ENCODE measurements around the gene KNTC1. TPM values are rescaled to one million over a fixed set of nuclear protein-coding genes. Genes with fewer than 3 reads are reported as not detected.
A peak's percentile ranks its signal among the peaks of the same experiment; 100 is the strongest.
"Not testable (repeated sequence)": the region's sequence is repeated elsewhere in the genome, so short reads cannot be mapped to it uniquely, and the experiment has no call there.

The KNTC1 gene, protein sequence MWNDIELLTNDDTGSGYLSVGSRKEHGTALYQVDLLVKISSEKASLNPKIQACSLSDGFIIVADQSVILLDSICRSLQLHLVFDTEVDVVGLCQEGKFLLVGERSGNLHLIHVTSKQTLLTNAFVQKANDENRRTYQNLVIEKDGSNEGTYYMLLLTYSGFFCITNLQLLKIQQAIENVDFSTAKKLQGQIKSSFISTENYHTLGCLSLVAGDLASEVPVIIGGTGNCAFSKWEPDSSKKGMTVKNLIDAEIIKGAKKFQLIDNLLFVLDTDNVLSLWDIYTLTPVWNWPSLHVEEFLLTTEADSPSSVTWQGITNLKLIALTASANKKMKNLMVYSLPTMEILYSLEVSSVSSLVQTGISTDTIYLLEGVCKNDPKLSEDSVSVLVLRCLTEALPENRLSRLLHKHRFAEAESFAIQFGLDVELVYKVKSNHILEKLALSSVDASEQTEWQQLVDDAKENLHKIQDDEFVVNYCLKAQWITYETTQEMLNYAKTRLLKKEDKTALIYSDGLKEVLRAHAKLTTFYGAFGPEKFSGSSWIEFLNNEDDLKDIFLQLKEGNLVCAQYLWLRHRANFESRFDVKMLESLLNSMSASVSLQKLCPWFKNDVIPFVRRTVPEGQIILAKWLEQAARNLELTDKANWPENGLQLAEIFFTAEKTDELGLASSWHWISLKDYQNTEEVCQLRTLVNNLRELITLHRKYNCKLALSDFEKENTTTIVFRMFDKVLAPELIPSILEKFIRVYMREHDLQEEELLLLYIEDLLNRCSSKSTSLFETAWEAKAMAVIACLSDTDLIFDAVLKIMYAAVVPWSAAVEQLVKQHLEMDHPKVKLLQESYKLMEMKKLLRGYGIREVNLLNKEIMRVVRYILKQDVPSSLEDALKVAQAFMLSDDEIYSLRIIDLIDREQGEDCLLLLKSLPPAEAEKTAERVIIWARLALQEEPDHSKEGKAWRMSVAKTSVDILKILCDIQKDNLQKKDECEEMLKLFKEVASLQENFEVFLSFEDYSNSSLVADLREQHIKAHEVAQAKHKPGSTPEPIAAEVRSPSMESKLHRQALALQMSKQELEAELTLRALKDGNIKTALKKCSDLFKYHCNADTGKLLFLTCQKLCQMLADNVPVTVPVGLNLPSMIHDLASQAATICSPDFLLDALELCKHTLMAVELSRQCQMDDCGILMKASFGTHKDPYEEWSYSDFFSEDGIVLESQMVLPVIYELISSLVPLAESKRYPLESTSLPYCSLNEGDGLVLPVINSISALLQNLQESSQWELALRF (N-terminal part only)
- 100 to 1,000 TPM in 1 of 2 donors, 10 to 100 TPM in 1; 79.8 to 118 TPM for total RNA-seq
- polyA plus RNA-seq (ENCODE audit: insufficient read depth, low read depth, low replicate concordance), result 46.1 TPM
- long read RNA-seq, donor 1, result 0 reads
- long read RNA-seq, donor 2, result 0 reads

DNA sequence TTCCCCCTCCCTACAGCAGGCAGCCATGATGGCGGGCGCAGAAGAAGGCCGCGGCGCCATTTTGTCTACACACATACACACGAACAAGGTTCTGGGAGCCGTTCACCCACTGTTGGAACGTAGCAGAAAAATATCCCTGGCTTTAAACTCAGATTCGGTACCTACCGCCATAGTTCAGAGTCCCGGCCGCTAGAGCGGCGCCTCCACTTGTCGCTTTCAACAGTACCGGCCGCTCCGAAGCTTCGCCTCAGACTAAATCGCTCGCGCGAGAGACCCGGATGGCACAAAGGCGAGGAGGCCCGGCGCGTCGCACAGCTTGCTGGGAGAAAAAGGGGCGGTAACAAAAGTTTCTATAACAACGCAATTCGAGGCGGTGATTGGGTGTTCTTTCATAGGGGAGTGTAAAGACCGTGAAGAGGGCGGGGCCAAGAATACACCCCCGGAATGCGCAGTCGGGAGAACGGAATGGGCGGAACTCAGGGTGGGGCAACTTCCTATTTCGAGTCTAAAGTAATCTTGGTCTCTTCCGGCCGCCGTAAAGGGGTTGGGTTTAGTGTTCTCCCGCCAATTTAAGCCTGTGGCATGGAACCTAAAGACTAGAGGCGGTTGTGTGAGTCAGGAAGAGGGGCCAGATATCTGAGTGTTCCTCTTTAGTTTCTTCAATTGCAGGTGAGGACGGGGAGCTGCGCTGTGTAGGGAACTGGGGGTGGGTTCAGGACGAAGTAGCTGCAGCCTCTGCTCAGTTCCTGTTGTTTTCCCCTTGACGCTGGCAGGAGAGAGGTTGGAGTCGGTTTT is at the start of gene KNTC1, which contains the start of gene RSRC2:
KNTC1 (plus strand) TSS at position 567 of the 795 bp plus-strand sequence. CDS start 2,815 bp downstream, outside the sequence.
RSRC2 (minus strand) TSS at position 254 of the 795 bp plus-strand sequence; CDS start at position 171, 83 bp downstream.
- DNase-seq, result peak; percentile 100
- 0% methylated on average over 47 to 48 of the region's 51 CpGs for WGBS, 2 donors
- Histone ChIP-seq H3K27ac (peak within 1 kb of the TSS; percentile 99), H3K27me3 (no peaks in the 10 kb centered on the region), H3K4me3 (peak within 1 kb of the TSS; percentile 91 to 93), H3K4me1 (peaks cover 23% of the 10 kb centered on the region), H3K36me3 (ENCODE audit: low read depth, missing control alignments) (no peaks in the 10 kb centered on the region), H3K9me3 (no peaks in the 10 kb centered on the region)
- intact Hi-C loops (cut with DNase I; ENCODE audit: low total_unique reads), result no loop called here
- TF ChIP-seq CTCF (IDR thresholded peaks at IDR 0.05) (peak in 2 of 3 experiments; percentile 6 to 12), POLR2A (IDR thresholded peaks at IDR 0.05) (peak; percentile 91)

GRCh38 chr12:122480753-122481152 is 46.3 kb upstream of the KNTC1 start:
- intact Hi-C loops (cut with DNase I; ENCODE audit: low total_unique reads), result no loop called here
- Histone ChIP-seq H3K27me3 (no peaks in the 10 kb centered on the region), H3K4me3 (no peak overlapping the region), H3K9me3 (no peaks in the 10 kb centered on the region), H3K27ac (no peak overlapping the region), H3K36me3 (ENCODE audit: low read depth, missing control alignments) (no peaks in the 10 kb centered on the region), H3K4me1 (no peaks in the 10 kb centered on the region)
- 96% methylated on average over 8 of the region's 8 CpGs for WGBS, 2 donors
- no peak for DNase-seq
- TF ChIP-seq CTCF (IDR thresholded peaks at IDR 0.05), result no peak
- TF ChIP-seq POLR2A (IDR thresholded peaks at IDR 0.05), result no peak

- TF ChIP-seq CTCF (IDR thresholded peaks at IDR 0.05), result no peak
- TF ChIP-seq POLR2A (IDR thresholded peaks at IDR 0.05), result no peak
- no peaks in the 10 kb centered on the region for H3K36me3 ChIP-seq (ENCODE audit: low read depth, missing control alignments)
- no peaks in the 10 kb centered on the region for H3K27me3 ChIP-seq
- no peaks in the 10 kb centered on the region for H3K9me3 ChIP-seq
- intact Hi-C loops (cut with DNase I; ENCODE audit: low total_unique reads), result no loop called here
- no peak overlapping the region for H3K27ac ChIP-seq
- H3K4me1 ChIP-seq, result no peaks in the 10 kb centered on the region
- DNase-seq, result no peak
- 94% methylated on average over 6 of the region's 6 CpGs for WGBS, 2 donors
- H3K4me3 ChIP-seq, result no peak overlapping the region
Observed at GRCh38 chr12:122481861-122482260, 45.2 kb upstream of the KNTC1 start.

GRCh38 chr12:122483969-122484368 is 43.1 kb upstream of the KNTC1 start:
- DNase-seq, result no peak
- 91 to 93% methylated on average over 5 of the region's 5 CpGs for WGBS, 2 donors
- Histone ChIP-seq H3K4me3 (no peak overlapping the region), H3K36me3 (ENCODE audit: low read depth, missing control alignments) (no peaks in the 10 kb centered on the region), H3K27me3 (no peaks in the 10 kb centered on the region), H3K27ac (no peak overlapping the region), H3K4me1 (no peaks in the 10 kb centered on the region), H3K9me3 (no peaks in the 10 kb centered on the region)
- intact Hi-C loops (cut with DNase I; ENCODE audit: low total_unique reads), result no loop called here
- TF ChIP-seq CTCF (IDR thresholded peaks at IDR 0.05), result no peak
- no peak for TF ChIP-seq POLR2A (IDR thresholded peaks at IDR 0.05)

GRCh38 chr12:122484385-122484784 is 42.7 kb upstream of the KNTC1 start:
- DNase-seq; H3K27ac ChIP-seq; H3K27me3 ChIP-seq; H3K4me1 ChIP-seq; H3K9me3 ChIP-seq; H3K36me3 ChIP-seq (ENCODE audit: low read depth, missing control alignments); intact Hi-C loops (cut with DNase I; ENCODE audit: low total_unique reads); H3K4me3 ChIP-seq: not testable (repeated sequence)
- 100% methylated on average over 1 of the region's 1 CpG for WGBS, 2 donors

DNA sequence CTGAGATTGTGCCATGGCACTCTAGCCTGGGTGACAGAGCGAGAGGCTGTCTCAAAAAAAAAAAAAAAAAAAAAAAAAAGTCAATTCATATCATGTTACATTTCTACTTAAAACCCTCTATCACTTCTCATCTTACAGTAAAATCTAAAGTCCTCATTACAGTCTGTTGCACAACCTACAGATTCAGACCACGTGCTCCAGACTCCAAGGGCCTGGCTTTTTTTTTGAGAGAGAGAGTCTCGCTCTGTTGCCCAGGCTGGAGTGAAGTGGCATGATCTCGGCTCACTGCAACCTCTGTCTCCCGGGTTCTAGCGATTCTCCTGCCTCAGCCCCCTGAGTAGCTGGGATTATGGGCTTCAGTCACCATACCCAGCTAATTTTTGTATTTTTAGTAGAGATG is 40.7 kb upstream of the KNTC1 start:
- H3K27me3 ChIP-seq; H3K4me1 ChIP-seq; DNase-seq; H3K9me3 ChIP-seq; H3K27ac ChIP-seq; H3K36me3 ChIP-seq (ENCODE audit: low read depth, missing control alignments); H3K4me3 ChIP-seq; intact Hi-C loops (cut with DNase I; ENCODE audit: low total_unique reads): not testable (repeated sequence)
- WGBS, 2 donors, result 93 to 98% methylated on average over 6 of the region's 6 CpGs
